Measurements from ENCODE around the gene EYA4.

Gene EYA4

DNA sequence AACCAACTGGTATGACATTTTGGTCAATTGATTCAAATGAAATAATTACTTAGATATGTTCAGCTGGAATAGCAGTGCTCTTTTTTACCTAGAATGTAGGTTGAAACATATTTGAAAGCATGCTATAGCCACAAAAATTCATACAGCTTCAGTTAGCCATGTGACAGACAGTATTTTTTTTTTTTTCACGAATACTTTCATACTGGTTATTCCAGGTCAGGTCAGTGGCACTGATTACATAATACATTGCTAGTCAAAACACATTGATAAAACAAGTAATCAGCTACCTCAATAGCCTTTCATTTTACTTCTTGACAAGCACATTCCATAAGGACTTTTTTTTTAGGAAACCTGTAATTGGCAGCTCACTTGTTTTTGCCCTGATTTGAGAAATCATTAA, 222.6 kb downstream of the EYA4 start:
- Histone ChIP-seq H3K4me3 (no peak overlapping the region), H3K27ac (no peak overlapping the region)
- no peak for DNase-seq (ENCODE audit: low spot score)
- TF ChIP-seq, protein P1, sequence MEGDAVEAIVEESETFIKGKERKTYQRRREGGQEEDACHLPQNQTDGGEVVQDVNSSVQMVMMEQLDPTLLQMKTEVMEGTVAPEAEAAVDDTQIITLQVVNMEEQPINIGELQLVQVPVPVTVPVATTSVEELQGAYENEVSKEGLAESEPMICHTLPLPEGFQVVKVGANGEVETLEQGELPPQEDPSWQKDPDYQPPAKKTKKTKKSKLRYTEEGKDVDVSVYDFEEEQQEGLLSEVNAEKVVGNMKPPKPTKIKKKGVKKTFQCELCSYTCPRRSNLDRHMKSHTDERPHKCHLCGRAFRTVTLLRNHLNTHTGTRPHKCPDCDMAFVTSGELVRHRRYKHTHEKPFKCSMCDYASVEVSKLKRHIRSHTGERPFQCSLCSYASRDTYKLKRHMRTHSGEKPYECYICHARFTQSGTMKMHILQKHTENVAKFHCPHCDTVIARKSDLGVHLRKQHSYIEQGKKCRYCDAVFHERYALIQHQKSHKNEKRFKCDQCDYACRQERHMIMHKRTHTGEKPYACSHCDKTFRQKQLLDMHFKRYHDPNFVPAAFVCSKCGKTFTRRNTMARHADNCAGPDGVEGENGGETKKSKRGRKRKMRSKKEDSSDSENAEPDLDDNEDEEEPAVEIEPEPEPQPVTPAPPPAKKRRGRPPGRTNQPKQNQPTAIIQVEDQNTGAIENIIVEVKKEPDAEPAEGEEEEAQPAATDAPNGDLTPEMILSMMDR (IDR thresholded peaks at IDR 0.05): no peak

DNA sequence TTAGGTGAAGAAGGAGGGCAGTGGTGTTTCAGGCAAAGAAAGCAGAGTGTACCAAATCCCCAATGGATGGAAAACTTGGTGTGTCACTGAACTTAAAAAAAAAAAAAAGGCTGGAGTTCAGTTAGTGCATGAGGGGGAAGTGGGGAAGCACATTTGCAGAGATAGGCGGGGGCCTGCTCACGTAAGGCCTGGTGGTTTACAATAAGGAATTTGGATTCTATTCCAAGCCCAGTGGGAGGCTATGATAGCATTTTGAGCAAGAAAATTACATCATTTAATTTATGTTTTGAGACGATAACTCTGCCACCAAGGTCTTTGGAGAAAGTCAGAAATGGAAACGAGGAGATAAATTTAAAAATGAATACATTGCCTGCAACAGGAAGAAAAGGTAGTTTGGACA, 225.5 kb downstream of the EYA4 start:
- TF ChIP-seq, protein P1 (IDR thresholded peaks at IDR 0.05): no peak
- no peak overlapping the region for H3K27ac ChIP-seq
- no peak overlapping the region for H3K4me3 ChIP-seq
- no peak for DNase-seq (ENCODE audit: low spot score)

DNA sequence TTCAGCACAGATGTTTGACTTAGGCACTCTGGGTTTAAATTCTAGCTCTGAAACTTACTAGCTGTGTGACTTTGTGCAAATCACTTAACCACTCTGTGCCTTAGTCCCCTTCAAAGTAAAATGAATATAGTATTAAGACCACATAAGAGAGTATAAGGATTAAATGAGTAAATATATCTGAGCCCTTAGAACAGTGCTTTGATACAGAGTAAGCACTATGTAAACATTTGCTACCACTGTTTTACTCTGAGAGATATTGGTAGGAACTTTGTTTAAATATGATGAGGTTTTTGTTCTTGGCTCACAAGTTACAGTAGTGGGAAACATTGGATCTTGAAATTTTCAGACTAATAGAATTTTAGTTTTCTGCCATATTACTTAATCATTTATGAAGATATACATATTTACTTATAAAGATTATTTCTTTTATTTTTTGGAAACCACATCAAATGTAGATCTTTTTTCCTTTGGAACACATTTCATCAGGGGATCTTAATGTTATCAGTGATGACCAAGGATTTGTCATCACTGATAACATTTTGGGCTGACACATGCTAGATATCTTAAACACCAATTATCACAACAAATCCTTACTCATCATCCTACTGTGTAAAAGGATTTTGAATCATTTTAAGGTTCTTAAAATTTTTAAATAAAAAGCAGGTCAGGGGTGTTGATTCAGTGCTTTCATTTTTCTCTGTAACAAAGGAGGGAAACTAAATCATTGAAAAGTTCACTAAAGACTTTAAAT, 226.2 kb downstream of the EYA4 start:
- Histone ChIP-seq H3K27ac (no peak overlapping the region), H3K4me3 (no peak overlapping the region)
- no peak for DNase-seq (ENCODE audit: low spot score)
- TF ChIP-seq, protein P1 (IDR thresholded peaks at IDR 0.05): no peak

DNA sequence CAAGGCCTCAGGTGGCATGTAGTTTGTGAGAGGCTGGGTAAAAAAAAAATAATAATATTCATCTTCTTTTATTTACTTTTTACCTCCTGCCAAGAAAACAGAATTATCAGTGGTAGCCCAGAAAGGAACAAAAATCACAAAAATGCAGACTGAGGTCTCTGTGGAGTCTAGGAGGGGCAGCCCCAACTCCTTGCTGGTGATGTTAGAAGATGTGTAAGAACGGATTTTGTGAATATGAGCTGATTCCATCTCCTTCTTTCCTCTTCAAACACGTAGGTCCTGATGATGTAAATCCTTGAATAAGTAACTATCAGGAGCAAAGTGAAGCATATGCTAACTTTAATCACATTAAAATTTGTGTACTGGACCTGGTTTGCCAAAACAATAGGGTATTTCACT, 226.8 kb downstream of the EYA4 start:
- H3K27ac ChIP-seq: no peak overlapping the region
- no peak overlapping the region for H3K4me3 ChIP-seq
- TF ChIP-seq, protein P1 (IDR thresholded peaks at IDR 0.05): no peak
- no peak for DNase-seq (ENCODE audit: low spot score)

DNA sequence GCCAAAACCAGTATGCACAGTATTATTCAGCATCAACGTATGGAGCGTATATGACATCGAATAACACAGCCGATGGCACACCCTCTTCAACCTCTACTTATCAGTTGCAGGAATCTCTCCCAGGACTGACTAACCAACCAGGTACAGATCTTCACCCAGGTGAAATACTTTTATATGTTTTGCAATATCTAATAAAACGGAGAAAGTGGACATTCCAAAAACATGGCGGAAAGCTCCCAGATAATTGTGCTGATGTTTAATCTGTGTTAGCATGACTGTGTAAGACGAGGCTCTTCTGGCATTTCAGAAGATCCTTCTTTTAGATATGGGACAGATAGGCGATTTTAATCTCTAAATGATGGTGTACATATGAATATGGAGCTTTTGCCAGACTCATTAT, 227.4 kb downstream of the EYA4 start:
- DNase-seq (ENCODE audit: low spot score): no peak
- Histone ChIP-seq H3K27ac (no peak overlapping the region), H3K4me3 (no peak overlapping the region)
- TF ChIP-seq, protein P1 (IDR thresholded peaks at IDR 0.05): no peak

DNA sequence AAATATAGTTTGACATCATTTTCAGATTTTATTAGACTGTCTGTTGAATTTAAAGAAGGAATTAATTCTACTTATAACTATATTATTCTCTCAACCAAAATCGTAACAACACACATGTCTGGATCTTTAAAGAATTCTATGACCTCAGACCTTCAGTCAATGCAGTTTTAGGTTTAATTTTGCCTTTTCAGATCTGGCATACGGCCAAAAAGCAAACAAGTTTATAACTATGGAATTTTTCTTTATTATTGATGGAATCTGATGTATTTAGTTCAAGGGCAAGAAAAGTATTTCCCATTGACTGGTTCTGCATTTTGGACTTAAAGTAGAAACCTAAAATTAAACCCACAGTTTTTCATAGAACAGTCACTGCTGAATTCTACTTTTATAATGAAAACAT, 233.4 kb downstream of the EYA4 start:
- TF ChIP-seq, protein P1 (IDR thresholded peaks at IDR 0.05): no peak
- Histone ChIP-seq H3K27ac (no peak overlapping the region), H3K4me3 (no peak overlapping the region)
- DNase-seq (ENCODE audit: low spot score): no peak

DNA sequence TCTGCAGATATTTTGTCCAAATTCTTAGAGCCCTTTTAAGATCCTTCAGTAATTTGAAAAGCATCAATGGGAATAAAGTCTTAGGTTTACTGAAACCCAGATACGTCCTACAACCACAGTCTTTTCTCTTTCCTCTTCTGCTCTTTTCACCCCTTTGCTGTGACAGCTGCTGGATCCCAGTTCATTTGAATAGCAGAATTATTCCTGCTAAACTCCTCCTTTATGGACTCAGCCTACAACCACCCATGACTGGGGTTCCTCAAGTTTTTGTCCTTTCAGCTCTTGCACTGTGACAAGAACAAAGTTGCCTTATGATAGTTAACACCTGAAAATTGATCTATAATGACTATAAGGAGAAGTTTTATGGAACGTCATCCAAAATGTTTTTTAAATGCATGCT, 237.5 kb downstream of the EYA4 start:
- TF ChIP-seq, protein P1 (IDR thresholded peaks at IDR 0.05): no peak
- Histone ChIP-seq H3K4me3 (no peak overlapping the region), H3K27ac (no peak overlapping the region)
- DNase-seq (ENCODE audit: low spot score): no peak

Measured in coronary artery (tissue), 2 donors.